HepG2 (cell line): ENCODE results near the gene SPOCD1. TPM values are rescaled to one million over a fixed set of nuclear protein-coding genes. Genes with fewer than 3 reads are reported as not detected.
A peak's percentile ranks its signal among the peaks of the same experiment; 100 is the strongest.

Experiments used
- ATAC-seq: fragments of 200-7000 bp; cut with Tn5 transposase; 3 replicates; pipeline ENCODE4 v1.9.1; 2020; ENCODE audit warnings: mild to moderate bottlenecking, moderate library complexity
- BruUV-seq: library from RNA; stranded (reverse); fragments of 400-500 nt; replicated peaks from 2 replicates; lab custom pipeline; 2021; lab: Mats Ljungman, UMichigan
- CTCF ChIA-PET: fragments of 300-600 bp; formaldehyde crosslinking; extraction: SDS; loops from one replicate; lab custom pipeline; 2021; ENCODE audit warnings: low total read pairs, inconsistent platforms, low intra/inter-chr PET ratio; lab: Yijun Ruan, JAX
- POLR2A ChIA-PET: fragments of 350-600 bp; sonication (Branson Sonifier 250); formaldehyde crosslinking; loops from one replicate; lab custom pipeline; 2020; ENCODE audit warnings: antibody characterized with exemption, inconsistent platforms; lab: Yijun Ruan, JAX
- DNase-seq: peaks from one replicate; pipeline ENCODE4 v3.0.0-alpha.2; 2015; ENCODE audit warnings: low spot score
- FAIRE-seq: peaks from 3 replicates; lab custom pipeline; 2011; peaks lifted over from hg19 to GRCh38; lab: Jason Lieb, UNC
- H2AFZ ChIP-seq: one replicate; pipeline ENCODE4 v1.6.1; 2011; ENCODE audit warnings: low read length, inconsistent platforms
- H3K27ac ChIP-seq: fragments of 300-600 bp; 3 replicates; pipeline ENCODE4 v1.8.0; 2011; ENCODE audit warnings: mixed run types, mild to moderate bottlenecking, mixed read lengths, low read length, inconsistent platforms; ENCODE audit not compliant: insufficient read depth; ENCODE audit errors: extremely low read length
- H3K27me3 ChIP-seq, 2 experiments: fragments of 200-600 bp in 1 of 2; 2 replicates in 1 of 2; 3 replicates in 1 of 2; pipeline versions ENCODE4 v1.6.0 to v1.8.0; 2011; ENCODE audit warnings: low read length in 2 of 2, mild to moderate bottlenecking in 2 of 2, moderate library complexity in 2 of 2, inconsistent platforms in 1 of 2; ENCODE audit not compliant: insufficient read depth in 2 of 2, control insufficient read depth in 1 of 2
- H3K36me3 ChIP-seq, 2 experiments: fragments of 200-600 bp in 1 of 2; replicated peaks in 1 of 2; 2 replicates in 1 of 2; 3 replicates in 1 of 2; pipeline versions ENCODE4 v1.5.1 to v1.8.0; 2011; ENCODE audit warnings: low read length in 2 of 2, inconsistent platforms in 1 of 2; ENCODE audit not compliant: insufficient read depth in 2 of 2, control insufficient read depth in 1 of 2
- H3K4me1 ChIP-seq: 2 replicates; pipeline ENCODE4 v1.5.1; 2012; ENCODE audit warnings: low read length, inconsistent platforms; ENCODE audit not compliant: insufficient read depth
- H3K4me2 ChIP-seq: 2 replicates; pipeline ENCODE4 v1.6.0; 2011; ENCODE audit warnings: low read depth, low read length, inconsistent platforms
- H3K4me3 ChIP-seq, 3 experiments: fragments of 200-600 bp in 1 of 3; sonication (generic), shearing (Covaris generic) in 1 of 3; replicated peaks in 1 of 3; 2 replicates each; pipeline ENCODE4 v1.5.1; 2011 to 2016; ENCODE audit warnings: low read length in 3 of 3, inconsistent platforms in 2 of 3, low read depth in 2 of 3, mild to moderate bottlenecking in 2 of 3, control low read depth in 1 of 3, mixed read lengths in 1 of 3; ENCODE audit not compliant: insufficient read depth in 1 of 3
- H3K79me2 ChIP-seq: one replicate; pipeline ENCODE4 v1.6.1; 2011; ENCODE audit warnings: low read length, inconsistent platforms; ENCODE audit not compliant: insufficient read depth
- H3K9ac ChIP-seq: 2 replicates; pipeline ENCODE4 v1.6.0; 2011; ENCODE audit warnings: mild to moderate bottlenecking, low read depth, low read length, inconsistent platforms; ENCODE audit not compliant: insufficient read depth
- H3K9me3 ChIP-seq: 2 replicates; pipeline ENCODE4 v1.5.1; 2012; ENCODE audit warnings: mild to moderate bottlenecking, low read length
- H4K20me1 ChIP-seq: 2 replicates; pipeline ENCODE4 v1.6.0; 2011; ENCODE audit warnings: inconsistent platforms, mild to moderate bottlenecking, low read length, moderate library complexity; ENCODE audit not compliant: insufficient read depth
- NFE2L2 ChIP-seq: fragments of 150-350 bp; IDR thresholded peaks from 2 replicates; pipeline ENCODE4 v1.6.1; 2014; ENCODE audit warnings: low read length
- PHF20 ChIP-seq: sonication (generic); formaldehyde crosslinking; IDR thresholded peaks from 2 replicates; pipeline ENCODE4 v1.5.0; 2020; ENCODE audit warnings: mild to moderate bottlenecking, missing genetic modification reagents
- ZHX2 ChIP-seq, 2 experiments: sonication (generic) in 1 of 2; formaldehyde crosslinking in 1 of 2; IDR thresholded peaks; 2 replicates each; pipeline versions ENCODE4 v1.6.1 to v1.9.0; 2014 to 2022; ENCODE audit warnings: antibody characterized with exemption in 1 of 2, borderline replicate concordance in 1 of 2, inconsistent platforms in 1 of 2, low read depth in 1 of 2, missing genetic modification reagents in 1 of 2
- ZNF367 ChIP-seq: sonication (generic); formaldehyde crosslinking; IDR thresholded peaks from 2 replicates; pipeline ENCODE4 v1.4.0; 2020; ENCODE audit warnings: missing genetic modification reagents, borderline replicate concordance
- ZNF501 ChIP-seq: sonication (generic); formaldehyde crosslinking; IDR thresholded peaks from 2 replicates; pipeline ENCODE4 v1.5.1; 2020; ENCODE audit warnings: mild to moderate bottlenecking, moderate library complexity, missing genetic modification reagents
- ZNF782 ChIP-seq: sonication (generic); formaldehyde crosslinking; IDR thresholded peaks from 2 replicates; pipeline ENCODE4 v1.4.0; 2020; ENCODE audit warnings: missing genetic modification reagents, mild to moderate bottlenecking, borderline replicate concordance
- WGBS: methylation state at CpG from one replicate; pipeline ENCODE4 v1.1.6; 2017; ENCODE audit warnings: low lambda C conversion rate; 5-methylcytosine and 5-hydroxymethylcytosine counted together
- in situ Hi-C: cut with HindIII; loops from 2 replicates; pipeline ENCODE4 v1.10.0; 2017; ENCODE audit warnings: low pct_unique_long_range_greater_than_20kb; ENCODE audit not compliant: extremely low pct_ligation_motif_present
- intact Hi-C: fragments of 100-400 bp; cut with micrococcal nuclease; formaldehyde crosslinking; loops from one replicate; pipeline ENCODE4 v1.10.0; 2022; ENCODE audit not compliant: unreplicated experiment
- polyA plus RNA-seq, 8 experiments: library from polyadenylated mRNA; depleted of rRNA in 3 of 8; stranded (reverse) in 7 of 8; unstranded in 1 of 8; fragments of >200 nt; fragmentation: Illumina TruSeq in 4 of 8; extraction: Trizol in 4 of 8; gene quantifications; 2 replicates each; pipeline versions ENCODE4 v1.2.1 to v1.2.3, GENCODE V29; 2011 to 2016; ENCODE audit warnings: low read depth in 4 of 8, missing spikeins in 1 of 8, mixed read lengths in 1 of 8; ENCODE audit not compliant: insufficient read depth in 1 of 8
- total RNA-seq, 5 experiments: library from RNA; depleted of rRNA; stranded (reverse); fragments of >200 nt; fragmentation: Illumina TruSeq; extraction: Trizol; gene quantifications; 2 replicates each; pipeline ENCODE4 v1.2.3, GENCODE V29; 2016; ENCODE audit warnings: low read depth in 1 of 5
- TF ChIP-seq, protein P1 (sequence below): sonication (generic); formaldehyde crosslinking; IDR thresholded peaks from 2 replicates; pipeline ENCODE4 v1.4.0; 2020; ENCODE audit warnings: mild to moderate bottlenecking, missing genetic modification reagents

The SPOCD1 gene
- total and polyA plus RNA-seq, 2 of the 13 experiments (the other 11 are each of a cell fraction or from before 2014, with no cell fraction given) = 0.24 to 0.29 TPM

GRCh38 chr1:31815307-31815645 lies 546 bp downstream of the SPOCD1 start (continued):
- TF ChIP-seq ZNF501 (CRISPR knock-in tag) = 0 out of 2 replicates have a peak, but pooled peaks have one; percentile 9
- TF ChIP-seq NFE2L2 = no peak

- POLR2A ChIA-PET = interaction anchor here (1.3 to 1.4 kb wide), 2 partner anchors 138 to 141 kb away, joined by 3 read pairs; no protein-coding TSS in a partner anchor
- CTCF ChIA-PET = interaction anchor here (3.0 kb wide), 1 partner anchor 149 kb away, joined by 30 read pairs; no protein-coding TSS in a partner anchor
- no CpG with 5 or more reads among the region's 10 CpGs for WGBS
Measured at GRCh38 chr1:31814631-31815306, 1.1 kb downstream of the SPOCD1 start.

More at GRCh38 chr1:31814631-31815306, 1.1 kb downstream of the SPOCD1 start:
- H3K9me3 ChIP-seq = no peaks in the 10 kb centered on the region
- no TSS peak for BruUV-seq
- H4K20me1 ChIP-seq = no peaks in the 10 kb centered on the region
- H3K4me1 ChIP-seq = peaks cover 10% of the 10 kb centered on the region
- intact Hi-C loops = no loop called here
- H3K36me3 ChIP-seq = no peaks in the 10 kb centered on the region
- FAIRE-seq (no peak), ATAC-seq (peak; percentile 47)
- no peak overlapping the region for H3K9ac ChIP-seq
- no peak for TF ChIP-seq ZHX2 (IDR thresholded peaks at IDR 0.05; ENCODE audit: low read depth)
- no peak for TF ChIP-seq ZHX2 (CRISPR knock-in tag; IDR thresholded peaks at IDR 0.05; ENCODE audit: borderline replicate concordance)
- TF ChIP-seq, protein P1, sequence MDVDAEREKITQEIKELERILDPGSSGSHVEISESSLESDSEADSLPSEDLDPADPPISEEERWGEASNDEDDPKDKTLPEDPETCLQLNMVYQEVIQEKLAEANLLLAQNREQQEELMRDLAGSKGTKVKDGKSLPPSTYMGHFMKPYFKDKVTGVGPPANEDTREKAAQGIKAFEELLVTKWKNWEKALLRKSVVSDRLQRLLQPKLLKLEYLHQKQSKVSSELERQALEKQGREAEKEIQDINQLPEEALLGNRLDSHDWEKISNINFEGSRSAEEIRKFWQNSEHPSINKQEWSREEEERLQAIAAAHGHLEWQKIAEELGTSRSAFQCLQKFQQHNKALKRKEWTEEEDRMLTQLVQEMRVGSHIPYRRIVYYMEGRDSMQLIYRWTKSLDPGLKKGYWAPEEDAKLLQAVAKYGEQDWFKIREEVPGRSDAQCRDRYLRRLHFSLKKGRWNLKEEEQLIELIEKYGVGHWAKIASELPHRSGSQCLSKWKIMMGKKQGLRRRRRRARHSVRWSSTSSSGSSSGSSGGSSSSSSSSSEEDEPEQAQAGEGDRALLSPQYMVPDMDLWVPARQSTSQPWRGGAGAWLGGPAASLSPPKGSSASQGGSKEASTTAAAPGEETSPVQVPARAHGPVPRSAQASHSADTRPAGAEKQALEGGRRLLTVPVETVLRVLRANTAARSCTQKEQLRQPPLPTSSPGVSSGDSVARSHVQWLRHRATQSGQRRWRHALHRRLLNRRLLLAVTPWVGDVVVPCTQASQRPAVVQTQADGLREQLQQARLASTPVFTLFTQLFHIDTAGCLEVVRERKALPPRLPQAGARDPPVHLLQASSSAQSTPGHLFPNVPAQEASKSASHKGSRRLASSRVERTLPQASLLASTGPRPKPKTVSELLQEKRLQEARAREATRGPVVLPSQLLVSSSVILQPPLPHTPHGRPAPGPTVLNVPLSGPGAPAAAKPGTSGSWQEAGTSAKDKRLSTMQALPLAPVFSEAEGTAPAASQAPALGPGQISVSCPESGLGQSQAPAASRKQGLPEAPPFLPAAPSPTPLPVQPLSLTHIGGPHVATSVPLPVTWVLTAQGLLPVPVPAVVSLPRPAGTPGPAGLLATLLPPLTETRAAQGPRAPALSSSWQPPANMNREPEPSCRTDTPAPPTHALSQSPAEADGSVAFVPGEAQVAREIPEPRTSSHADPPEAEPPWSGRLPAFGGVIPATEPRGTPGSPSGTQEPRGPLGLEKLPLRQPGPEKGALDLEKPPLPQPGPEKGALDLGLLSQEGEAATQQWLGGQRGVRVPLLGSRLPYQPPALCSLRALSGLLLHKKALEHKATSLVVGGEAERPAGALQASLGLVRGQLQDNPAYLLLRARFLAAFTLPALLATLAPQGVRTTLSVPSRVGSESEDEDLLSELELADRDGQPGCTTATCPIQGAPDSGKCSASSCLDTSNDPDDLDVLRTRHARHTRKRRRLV (CRISPR knock-in tag) = no peak
- TF ChIP-seq PHF20 = no peak
- no peak for TF ChIP-seq ZNF367
- no peak for TF ChIP-seq ZNF782 (CRISPR knock-in tag)
- TF ChIP-seq, all 625 proteins: peak for 0
- H3K27me3 ChIP-seq = peaks cover 0 to 16% of the 10 kb centered on the region in 2 experiments; a peak in 3 of 5 replicates
- H2AFZ ChIP-seq = no peak overlapping the region
- H3K4me3 ChIP-seq = peak overlapping the region in 1 of 3 experiments; percentile 67; a peak in 2 of 6 replicates
- in situ Hi-C loops = loop anchor here (5.0 kb wide), 1 partner anchor 143 kb away; no protein-coding TSS in a partner anchor
- H3K79me2 ChIP-seq = no peaks in the 10 kb centered on the region
- no peak for DNase-seq
- H3K27ac ChIP-seq = no peak overlapping the region
- H3K4me2 ChIP-seq = peak overlapping the region; percentile 90
